NOMO-1 (cell line): Measurements from ENCODE around the gene UBE2H.
"Not testable (repeated sequence)": the region's sequence is repeated elsewhere in the genome, so short reads cannot be mapped to it uniquely, and the experiment has no call there.

Source experiments
- DNase-seq, 2 experiments: peaks; one replicate each; lab custom pipeline; 2025; ENCODE audit not compliant: unreplicated experiment in 2 of 2; lab: John Stamatoyannopoulos, UW

The UBE2H gene

DNA sequence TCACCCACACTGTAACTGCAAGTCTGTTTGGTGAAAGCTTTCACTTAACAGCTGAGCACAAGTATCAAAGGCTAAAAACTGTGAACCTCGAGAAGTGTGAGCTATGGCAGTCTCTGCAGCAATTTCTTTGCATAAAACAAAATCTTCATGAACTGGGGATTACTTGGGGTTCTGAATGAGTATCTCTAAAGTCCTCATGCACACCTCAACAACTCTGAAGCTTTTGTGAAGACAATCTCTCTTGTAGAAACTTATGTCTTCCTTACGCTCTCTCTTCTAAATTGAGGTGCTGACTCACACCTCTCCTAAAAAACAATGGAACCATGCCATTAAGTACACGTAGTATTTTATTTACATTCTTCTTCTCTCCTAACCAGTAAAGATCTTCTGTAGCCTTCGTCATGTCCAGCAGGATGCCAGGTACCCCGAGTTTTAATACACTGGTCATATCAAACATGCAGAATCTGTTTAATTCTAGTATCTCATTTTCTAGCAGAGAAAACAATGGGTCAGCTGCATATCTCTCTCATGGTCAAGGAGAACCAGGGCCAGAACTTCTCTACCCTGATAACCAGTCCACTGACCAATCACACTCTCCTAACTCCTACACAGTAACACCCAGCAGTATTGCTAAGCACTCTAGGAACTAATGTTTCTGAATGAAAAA, 76.9 kb downstream of the UBE2H start:
- DNase-seq, result no peak

DNA sequence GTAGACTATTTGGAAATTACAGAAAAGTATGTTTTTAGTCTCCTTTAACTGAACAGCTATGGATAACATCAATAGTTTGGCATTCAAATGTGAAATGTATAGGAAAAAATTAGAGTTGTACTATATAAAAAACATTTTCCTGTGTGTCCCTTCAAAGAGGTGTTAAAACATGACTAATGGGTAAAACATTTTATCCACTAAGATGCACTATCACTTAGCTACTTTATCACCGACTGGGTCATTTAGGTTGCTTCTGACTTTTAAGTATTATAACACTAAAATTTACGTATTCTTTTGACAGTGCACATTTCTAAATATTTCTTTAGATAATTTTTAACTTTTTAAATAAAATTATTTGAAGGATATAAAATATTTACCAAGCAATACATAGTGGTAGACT, 77.6 kb downstream of the UBE2H start:
- DNase-seq, result no peak

DNA sequence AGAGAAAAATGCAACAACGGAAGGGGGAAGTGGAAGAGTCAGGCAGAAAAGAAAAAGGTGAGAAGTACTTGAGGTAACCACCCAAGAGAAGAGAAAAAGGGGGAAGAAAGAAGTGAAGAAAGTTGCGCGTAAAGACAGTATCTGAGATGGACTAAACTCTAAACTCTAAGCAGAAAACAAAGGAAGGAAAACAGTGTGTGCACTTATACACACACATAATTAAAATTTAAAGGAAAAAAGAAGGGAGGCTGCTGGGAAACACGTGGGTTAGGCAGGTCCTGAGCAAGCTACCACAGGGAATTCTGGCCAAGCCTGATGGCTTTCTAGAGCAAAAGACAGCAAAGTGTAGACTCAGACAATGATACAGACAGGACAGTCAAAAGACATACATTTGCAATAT, 78.0 kb downstream of the UBE2H start:
- DNase-seq, result no peak

DNA sequence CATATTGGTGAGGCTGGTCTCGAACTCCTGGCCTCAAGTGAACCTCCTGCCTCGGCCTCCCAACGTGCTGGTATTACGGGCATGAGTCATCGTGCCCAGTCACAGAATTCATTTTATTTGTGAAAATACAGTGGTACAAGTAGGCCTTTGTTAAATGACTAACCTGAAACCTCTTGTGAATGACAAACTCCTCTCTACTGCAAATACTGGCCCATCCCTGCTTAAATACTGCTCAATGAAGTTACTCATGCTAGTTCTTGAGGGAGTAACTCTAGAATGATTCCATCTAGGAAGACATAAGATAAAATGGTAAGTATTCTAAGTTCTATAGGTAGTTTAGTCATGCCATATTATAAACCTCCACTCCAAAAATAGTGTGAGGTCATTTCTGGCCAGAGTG, 80.7 kb downstream of the UBE2H start:
- DNase-seq, result no peak

DNA sequence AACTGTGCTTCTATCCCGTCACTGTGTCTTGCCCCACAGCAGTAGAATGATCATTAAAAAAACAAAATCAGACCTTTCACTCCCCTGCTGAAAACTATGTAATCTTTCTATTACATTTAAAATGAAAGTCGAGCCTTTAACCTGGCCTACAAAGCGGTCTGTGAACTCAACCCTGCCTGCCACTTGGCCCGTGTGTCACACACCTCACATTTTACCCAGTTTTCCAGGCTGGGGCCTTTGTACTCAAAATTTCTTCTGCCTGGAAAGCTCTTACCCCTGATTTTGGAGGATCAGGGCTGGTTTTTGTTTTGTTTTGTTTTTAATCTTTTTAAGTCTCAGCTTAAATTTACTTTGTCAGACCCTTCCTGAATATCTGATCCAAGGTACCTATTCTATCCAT, 82.1 kb downstream of the UBE2H start:
- no peak for DNase-seq

DNA sequence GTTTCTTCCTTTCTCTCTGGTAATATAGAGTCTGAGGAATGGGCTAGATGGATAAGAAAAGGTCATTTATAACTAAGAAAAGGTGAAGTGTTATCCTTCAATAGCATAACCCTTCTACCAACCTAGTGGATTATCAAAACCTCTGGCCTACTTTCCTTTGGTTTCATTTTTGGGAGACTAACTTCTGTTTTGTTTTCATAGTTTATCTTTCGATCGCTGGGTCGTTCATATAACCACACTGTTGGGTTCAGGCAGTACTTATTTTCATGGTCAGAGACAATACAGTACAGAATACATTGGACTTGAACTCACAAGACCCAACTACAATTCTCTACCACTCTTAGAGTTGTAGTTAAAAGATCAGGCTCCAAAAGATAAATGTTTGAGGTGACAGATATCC, 86.5 kb downstream of the UBE2H start:
- no peak for DNase-seq

DNA sequence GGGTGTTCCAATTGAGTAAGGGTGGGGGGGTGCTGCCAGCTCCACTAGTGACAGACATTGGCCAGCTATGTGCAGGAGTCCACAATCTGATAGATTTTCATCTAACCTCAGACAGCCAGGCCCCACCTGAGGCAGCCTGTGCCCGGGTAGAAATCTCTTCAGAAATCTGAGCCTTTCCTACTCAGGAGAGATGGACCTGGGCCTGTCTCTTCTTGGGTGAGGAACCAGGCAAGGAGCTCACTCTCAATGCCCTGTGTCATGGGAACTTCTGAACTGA, 86.9 kb downstream of the UBE2H start:
- no peak for DNase-seq

DNA sequence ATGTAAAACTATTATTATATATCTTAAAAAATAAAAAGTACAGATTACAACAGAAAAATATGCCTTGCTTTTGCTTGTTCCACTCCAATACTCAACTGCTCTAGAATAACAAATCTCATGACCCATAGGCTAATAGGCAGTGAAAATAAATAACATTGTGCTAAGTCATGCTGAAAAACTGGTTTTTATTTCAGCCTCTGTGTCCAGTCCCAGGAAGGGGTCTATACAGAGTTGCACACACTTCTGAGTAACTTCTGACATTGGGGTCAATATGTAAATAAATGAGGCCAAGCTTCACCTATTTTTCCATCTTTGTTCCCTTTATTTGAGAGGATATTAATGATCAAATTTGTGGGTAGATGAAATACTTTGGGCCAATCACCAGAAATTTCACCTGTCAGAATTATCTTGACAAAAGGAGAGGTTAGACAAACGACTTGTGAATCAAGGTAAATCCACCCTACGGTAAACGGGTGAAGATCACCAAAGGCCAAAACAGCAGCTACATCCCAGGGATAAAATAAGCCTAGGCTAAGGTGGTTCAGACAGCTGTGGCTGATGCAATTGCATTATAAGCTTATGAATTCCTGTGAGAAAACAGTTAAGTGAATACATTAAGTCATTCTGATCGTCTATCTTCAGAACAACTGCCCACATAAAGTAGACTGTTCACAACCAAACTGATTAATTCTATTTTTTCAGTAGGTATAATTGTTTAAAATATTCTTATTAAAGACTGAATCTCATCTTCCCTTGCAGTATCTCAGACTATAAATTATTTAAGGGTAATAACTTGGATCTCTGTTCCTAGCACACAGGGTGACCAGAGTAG, 87.5 kb downstream of the UBE2H start:
- no peak for DNase-seq

DNA sequence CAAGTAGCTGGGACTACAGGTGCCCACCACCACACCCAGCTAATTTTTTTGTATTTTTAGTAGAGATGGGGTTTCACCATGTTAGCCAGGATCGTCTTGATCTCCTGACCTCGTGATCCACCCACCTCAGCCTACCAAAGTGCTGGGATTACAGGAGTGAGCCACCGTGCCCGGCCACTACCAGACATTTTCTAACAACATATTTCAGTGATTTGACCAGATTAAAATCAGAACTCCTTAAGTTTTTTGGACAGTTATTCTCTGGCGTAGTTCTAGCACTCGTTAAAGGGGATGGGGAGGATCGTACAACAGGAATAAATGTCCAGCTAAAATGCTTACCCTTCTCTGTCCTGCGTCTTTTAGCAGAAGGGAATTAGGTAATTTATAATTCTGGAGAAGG, 88.1 kb downstream of the UBE2H start:
- not testable (repeated sequence) for DNase-seq

DNA sequence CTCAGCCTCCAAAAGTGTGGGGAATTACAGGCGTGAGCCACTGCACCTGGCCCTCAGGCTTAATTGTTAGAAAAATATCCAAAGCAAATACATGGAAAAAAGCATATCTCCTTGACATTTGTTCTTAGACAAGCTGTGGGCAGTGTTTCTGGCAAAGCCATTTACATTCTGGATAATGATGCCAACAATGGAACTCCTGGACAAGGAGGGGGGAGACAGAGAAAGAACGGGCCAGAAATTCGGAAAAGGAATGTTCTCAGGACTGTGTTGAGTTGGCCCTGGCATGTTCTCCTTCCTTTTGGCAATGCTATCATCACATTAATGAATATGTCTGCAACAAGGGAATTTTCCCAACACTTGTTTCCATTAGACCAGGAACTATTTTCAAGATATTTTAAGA, 88.7 kb downstream of the UBE2H start:
- no peak for DNase-seq

DNA sequence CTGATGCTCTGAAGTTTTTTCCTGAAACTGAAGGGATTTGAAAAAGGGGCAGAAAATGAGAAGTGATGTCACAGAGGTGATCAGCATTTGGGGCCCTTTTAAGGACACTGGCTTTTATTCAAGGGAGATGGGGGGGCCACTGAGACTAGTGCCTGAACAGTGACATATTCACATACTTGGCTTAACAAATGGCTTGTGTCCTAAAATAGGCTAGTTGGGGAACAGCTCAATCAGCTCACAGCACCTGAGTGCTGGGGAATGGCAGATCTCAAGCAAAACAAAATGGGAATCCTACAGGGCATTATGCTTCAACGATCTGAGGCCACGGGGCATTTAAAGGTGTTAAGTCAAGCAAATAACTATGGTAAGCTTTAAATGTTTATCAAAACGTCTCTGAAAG, 90.1 kb downstream of the UBE2H start:
- no peak for DNase-seq

DNA sequence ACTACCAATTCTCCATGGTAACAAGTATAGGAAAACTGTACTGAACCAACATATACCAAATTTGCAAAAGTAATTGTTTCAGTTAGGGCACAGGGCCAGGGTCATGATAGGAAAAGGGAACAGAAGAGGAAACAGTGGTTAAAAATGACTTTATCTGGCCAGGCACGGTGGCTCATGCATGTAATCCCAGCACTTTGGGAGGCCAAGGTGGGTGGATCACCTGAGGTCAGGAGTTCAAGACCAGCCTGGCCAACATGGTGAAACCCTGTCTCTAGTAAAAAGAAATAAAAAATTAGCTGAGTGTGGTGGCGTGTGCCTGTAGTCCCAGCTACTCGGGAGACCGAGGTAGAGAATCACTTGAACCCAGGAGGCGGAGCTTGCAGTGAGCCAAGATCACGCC, 92.0 kb downstream of the UBE2H start:
- DNase-seq, result not testable (repeated sequence)

DNA sequence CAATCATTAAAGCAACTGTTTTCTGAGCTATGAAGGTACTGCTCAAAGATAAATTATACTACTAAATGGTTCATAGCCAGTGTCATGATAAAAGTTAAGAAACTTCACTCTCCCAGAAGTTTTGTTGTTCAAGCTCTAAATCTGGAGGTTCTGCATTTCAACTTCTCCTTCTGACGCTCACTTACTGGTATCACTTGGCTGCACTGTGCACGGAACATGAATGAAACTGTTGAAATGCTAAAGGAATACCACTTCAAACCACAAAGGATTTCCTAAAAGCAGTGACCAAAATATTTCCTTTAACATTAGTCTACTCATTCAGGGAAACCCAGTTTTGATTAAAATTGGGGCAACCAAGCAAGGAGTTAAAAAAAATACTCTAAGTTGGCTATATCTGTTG, 93.6 kb downstream of the UBE2H start:
- peak; percentile 23 to 76 for DNase-seq

DNA sequence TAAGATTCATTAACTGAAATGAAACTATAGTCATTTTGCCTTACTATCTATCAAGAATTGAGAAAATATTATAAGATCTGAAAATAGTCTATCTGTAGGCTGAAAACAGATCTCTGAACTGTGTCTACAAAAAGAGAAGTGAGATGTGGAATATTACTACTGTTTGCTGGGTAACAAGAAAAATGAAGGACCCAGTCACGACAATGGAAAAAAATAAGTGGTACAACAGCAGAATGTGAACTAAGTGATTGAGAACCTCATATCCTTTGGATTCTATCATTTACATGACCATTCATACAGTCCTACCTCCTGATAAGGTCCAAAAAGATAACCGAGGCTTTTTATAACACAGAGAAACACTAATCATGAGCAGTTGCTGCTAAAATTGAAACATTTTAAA, 94.3 kb downstream of the UBE2H start:
- no peak for DNase-seq

DNA sequence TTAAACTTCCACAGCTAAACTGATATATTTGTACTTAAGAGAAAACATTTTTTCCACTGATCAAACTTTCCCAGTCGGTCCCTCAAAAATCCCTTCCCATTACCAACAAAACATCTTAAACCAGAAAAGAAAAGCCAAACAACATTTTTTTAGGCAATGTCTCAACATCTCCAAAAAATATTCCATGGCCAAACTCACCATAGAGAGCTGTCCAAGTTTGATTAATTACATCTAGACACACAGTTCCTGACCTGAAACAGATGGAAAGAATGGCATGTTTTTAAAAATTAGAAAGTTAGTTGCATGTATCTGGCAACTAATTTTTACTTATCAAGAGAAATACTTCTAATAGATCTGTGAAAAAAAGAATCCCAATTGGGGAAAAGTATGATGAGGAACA, 95.4 kb downstream of the UBE2H start:
- DNase-seq, result no peak

DNA sequence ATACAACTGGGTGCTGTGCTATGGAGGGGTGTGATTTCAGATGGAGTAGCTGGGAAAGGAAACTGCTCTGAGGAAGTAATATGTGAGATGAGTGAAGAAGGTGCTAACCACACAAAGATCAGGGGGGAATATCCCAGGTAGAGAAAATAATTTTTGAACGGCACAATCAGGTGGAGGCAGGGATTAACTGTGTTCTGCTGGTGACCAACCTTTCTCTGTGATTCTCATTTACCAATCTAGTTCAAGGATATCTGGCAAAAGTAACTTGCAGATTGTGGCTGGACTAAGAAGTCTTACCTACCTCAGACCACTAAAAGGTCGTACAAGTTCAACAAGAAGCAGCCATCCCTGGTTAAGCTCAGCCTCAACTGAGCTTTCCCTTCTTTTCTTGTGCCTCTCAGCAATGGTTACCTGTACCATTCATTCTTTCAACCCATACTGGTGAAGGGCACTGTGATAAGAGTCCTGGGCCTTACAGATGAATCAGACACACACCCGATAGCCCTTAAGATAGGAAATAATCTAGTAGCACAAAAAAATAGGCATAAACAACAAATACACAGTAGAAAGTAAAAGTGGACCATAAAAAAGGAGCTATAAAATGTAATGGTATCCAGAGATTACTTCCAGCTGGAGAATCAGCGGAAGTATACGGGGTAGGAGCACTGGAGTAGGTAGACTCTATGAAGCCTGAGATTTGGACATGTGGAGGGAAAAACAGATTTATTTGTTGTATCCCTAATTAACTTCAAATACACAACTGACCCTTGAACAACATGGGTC, 96.6 kb downstream of the UBE2H start:
- DNase-seq, result no peak

DNA sequence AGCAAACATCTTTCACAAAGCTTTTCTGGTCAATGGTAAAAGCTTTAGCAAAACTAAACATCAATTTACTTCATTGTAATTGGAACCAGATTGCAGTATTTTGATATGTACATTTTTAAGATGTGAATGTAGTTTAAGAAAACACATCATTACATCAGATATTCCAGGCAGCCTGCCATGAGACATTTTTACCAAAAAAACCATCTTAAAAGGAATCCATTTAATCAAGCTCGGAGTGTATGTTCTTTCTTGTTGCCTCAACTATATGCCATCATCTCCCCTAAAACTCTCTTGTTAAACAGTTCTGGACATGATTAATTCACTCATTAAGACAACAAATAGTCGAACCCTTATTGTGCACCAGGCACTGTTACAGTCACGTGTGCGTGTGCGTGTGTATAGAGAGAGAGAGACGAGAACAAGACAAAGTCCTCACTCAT, 97.5 kb downstream of the UBE2H start:
- DNase-seq, result no peak

DNA sequence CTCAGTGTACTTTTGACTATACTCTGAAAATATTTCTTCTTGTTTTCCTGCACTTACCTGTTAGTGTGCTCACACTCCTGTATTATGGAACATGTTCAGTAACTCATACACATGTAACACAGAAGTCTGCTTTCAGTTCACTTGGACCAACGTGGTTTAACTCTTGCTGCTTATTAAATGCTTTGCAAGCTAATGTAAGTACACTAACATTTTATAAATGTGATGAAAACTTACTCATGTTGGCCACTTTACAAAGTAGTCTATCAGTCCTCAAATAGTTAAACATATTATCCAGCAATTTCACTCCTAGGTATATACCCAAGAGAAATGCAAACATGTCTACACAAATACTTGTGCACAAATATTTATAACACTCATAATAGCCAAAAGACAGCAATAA, 98.4 kb downstream of the UBE2H start:
- DNase-seq, result no peak

DNA sequence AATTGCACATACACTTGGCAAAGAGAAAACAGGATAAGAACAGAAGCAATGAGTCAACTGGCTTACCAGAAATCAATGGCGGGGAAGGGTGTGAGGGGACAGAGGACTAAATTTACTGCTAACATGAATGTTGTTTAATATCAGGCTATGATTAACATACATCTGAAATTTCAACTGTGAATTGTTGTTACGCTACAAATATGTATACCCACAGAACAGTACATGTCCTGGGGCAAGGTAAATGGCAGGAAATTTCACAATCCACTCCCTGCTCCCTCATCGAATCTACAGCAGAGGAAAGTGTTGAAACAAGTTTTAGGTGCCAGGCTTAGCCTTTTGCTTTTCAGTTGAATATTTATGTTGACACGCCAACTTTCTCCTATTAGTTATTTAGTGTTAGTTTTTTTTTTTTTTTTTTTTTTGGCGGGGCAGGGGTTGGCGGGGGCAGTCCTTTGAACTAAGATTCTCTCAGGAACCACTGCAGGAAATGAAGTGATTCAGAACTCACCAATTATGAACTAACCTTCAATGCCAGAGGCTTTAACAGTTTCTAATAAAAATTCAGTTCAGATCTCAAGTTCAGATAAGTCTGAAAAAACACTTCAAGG, 99.0 kb downstream of the UBE2H start:
- peak; percentile 28 for DNase-seq

DNA sequence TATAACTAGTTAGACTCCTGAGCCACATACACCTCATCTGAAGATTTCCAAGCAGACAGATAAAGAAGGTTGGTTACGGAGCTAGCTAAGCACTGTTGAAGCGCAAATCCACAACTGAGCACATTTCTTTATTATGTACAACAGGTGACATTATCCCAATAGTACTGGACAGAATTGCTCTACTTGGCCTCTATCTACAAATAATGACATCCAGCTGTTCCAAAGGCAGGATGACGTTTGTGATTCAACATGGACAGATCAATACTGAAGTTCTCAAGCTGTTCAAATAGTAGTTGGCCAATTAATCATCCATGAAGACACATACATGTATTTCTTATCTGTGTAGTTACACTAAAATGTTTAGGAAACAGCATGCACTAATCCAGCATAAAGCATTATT, 101.0 kb downstream of the UBE2H start:
- no peak for DNase-seq

DNA sequence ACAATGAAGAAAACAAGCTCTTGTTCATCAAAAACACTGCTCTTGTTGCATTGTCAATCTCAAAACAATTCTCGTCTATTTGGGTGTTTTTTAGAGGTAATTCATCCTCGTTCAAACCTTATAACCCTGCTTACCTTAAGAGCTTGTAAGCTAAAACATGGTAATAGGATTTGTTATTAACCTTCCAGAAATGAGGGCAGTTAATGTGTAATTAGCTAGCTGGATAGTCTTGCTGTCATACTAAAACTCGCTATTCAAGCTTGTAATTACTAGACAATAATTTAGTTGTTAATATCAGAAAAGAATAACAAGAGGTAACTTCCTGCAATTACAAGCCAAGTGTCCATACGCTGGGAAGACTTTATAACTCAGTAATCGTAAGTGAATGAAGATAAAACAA, 101.6 kb downstream of the UBE2H start:
- DNase-seq, result no peak
